ENCODE results near the gene LBX1. TPM values are rescaled to one million over a fixed set of nuclear protein-coding genes. Genes with fewer than 3 reads are reported as not detected.

LBX1 gene
- total and polyA plus RNA-seq, 2 experiments from 2014 or later: not detected

GRCh38 chr10:101219946-101220451 lies 9.3 kb downstream of the LBX1 start:
- H3K79me2 ChIP-seq (ENCODE audit: insufficient read depth): no peaks in the 10 kb centered on the region
- TF ChIP-seq EZH2 (IDR thresholded peaks at IDR 0.05; ENCODE audit: insufficient read depth, poor library complexity, severe bottlenecking) (no peak), EZH2phosphoT487 (IDR thresholded peaks at IDR 0.05; ENCODE audit: insufficient read depth, low read depth) (no peak)
- H3F3A ChIP-seq (ENCODE audit: insufficient read depth): no peaks in the 10 kb centered on the region
- H3K27ac ChIP-seq: no peak overlapping the region
- DNase-seq: no peak
- H4K20me1 ChIP-seq (ENCODE audit: insufficient read depth): no peaks in the 10 kb centered on the region
- H3K4me3 ChIP-seq: no peak overlapping the region
- in situ Hi-C loops (cut with MboI): loop anchor here (10.0 kb wide), 1 partner anchor 345 kb away; no protein-coding TSS in a partner anchor
- H3K4me2 ChIP-seq (ENCODE audit: unreplicated experiment): no peak overlapping the region
- no peak overlapping the region for H2AFZ ChIP-seq
- H3K9me3 ChIP-seq (ENCODE audit: low read depth): no peaks in the 10 kb centered on the region
- 0 out of 2 replicates have a peak, but pooled peaks cover 5% of the 10 kb centered on the region for H3K4me1 ChIP-seq (ENCODE audit: insufficient read depth)
- H3K9ac ChIP-seq: no peak overlapping the region
- H3K9me2 ChIP-seq (ENCODE audit: insufficient read depth): no peaks in the 10 kb centered on the region
- peaks cover 97% of the 10 kb centered on the region for H3K27me3 ChIP-seq (replicated peaks; ENCODE audit: insufficient read depth)
- 82 to 89% methylated on average over 3 of the region's 3 CpGs for WGBS, 2 experiments (ENCODE audit: low coverage in 1 of 2, low lambda C conversion rate in 2 of 2, missing lambda C conversion rate in 2 of 2)
- no peaks in the 10 kb centered on the region for H3K36me3 ChIP-seq (ENCODE audit: low read depth)

GRCh38 chr10:101219139-101219945 lies 9.9 kb downstream of the LBX1 start:
- Histone ChIP-seq H3K27me3 (replicated peaks; ENCODE audit: insufficient read depth) (peaks cover 97% of the 10 kb centered on the region), H3K36me3 (ENCODE audit: low read depth) (no peaks in the 10 kb centered on the region), H3K9me2 (ENCODE audit: insufficient read depth) (no peaks in the 10 kb centered on the region), H3K9me3 (ENCODE audit: low read depth) (no peaks in the 10 kb centered on the region), H3F3A (ENCODE audit: insufficient read depth) (no peaks in the 10 kb centered on the region), H3K4me1 (ENCODE audit: insufficient read depth) (0 out of 2 replicates have a peak, but pooled peaks cover 5% of the 10 kb centered on the region), H3K4me3 (no peak overlapping the region), H4K20me1 (ENCODE audit: insufficient read depth) (no peaks in the 10 kb centered on the region), H3K9ac (no peak overlapping the region), H3K4me2 (ENCODE audit: unreplicated experiment) (no peak overlapping the region), H3K27ac (no peak overlapping the region), H2AFZ (no peak overlapping the region), H3K79me2 (ENCODE audit: insufficient read depth) (no peaks in the 10 kb centered on the region)
- 32 to 33% methylated on average over 23 to 26 of the region's 26 CpGs for WGBS, 2 experiments (ENCODE audit: low coverage in 1 of 2, low lambda C conversion rate in 2 of 2, missing lambda C conversion rate in 2 of 2)
- no peak for DNase-seq
- in situ Hi-C loops (cut with MboI): loop anchor here (10.0 kb wide), 1 partner anchor 345 kb away; no protein-coding TSS in a partner anchor
- TF ChIP-seq EZH2 (IDR thresholded peaks at IDR 0.05; ENCODE audit: insufficient read depth, poor library complexity, severe bottlenecking) (peak; percentile 44), EZH2phosphoT487 (IDR thresholded peaks at IDR 0.05; ENCODE audit: insufficient read depth, low read depth) (0 out of 2 replicates have a peak, but pooled peaks have one; percentile 57)

GRCh38 chr10:101218351-101219138 lies 10.7 kb downstream of the LBX1 start:
- TF ChIP-seq EZH2phosphoT487 (IDR thresholded peaks at IDR 0.05; ENCODE audit: insufficient read depth, low read depth) (peak; percentile 34; the same call in 1 of the 2 replicates), EZH2 (IDR thresholded peaks at IDR 0.05; ENCODE audit: insufficient read depth, poor library complexity, severe bottlenecking) (peak; percentile 69)
- no peaks in the 10 kb centered on the region for H3K79me2 ChIP-seq (ENCODE audit: insufficient read depth)
- no peak overlapping the region for H3K4me3 ChIP-seq
- H3K36me3 ChIP-seq (ENCODE audit: low read depth): no peaks in the 10 kb centered on the region
- no peak for DNase-seq
- no peak overlapping the region for H2AFZ ChIP-seq
- H3K9me3 ChIP-seq (ENCODE audit: low read depth): no peaks in the 10 kb centered on the region
- in situ Hi-C loops (cut with MboI): loop anchor here (10.0 kb wide), 1 partner anchor 346 kb away; no protein-coding TSS in a partner anchor
- no peak overlapping the region for H3K4me2 ChIP-seq (ENCODE audit: unreplicated experiment)
- H3K27me3 ChIP-seq (replicated peaks; ENCODE audit: insufficient read depth): peaks cover 92% of the 10 kb centered on the region
- no peaks in the 10 kb centered on the region for H4K20me1 ChIP-seq (ENCODE audit: insufficient read depth)
- no peak overlapping the region for H3K27ac ChIP-seq
- no peak overlapping the region for H3K9ac ChIP-seq
- 0 out of 2 replicates have a peak, but pooled peaks cover 5% of the 10 kb centered on the region for H3K4me1 ChIP-seq (ENCODE audit: insufficient read depth)
- H3K9me2 ChIP-seq (ENCODE audit: insufficient read depth): no peaks in the 10 kb centered on the region
- H3F3A ChIP-seq (ENCODE audit: insufficient read depth): no peaks in the 10 kb centered on the region
- 6 to 8% methylated on average over 26 to 27 of the region's 27 CpGs for WGBS, 2 experiments (ENCODE audit: low coverage in 1 of 2, low lambda C conversion rate in 2 of 2, missing lambda C conversion rate in 2 of 2)
